AG09319 (cell line): ENCODE data around the gene PIWIL4.

Experiments
- DNase-seq: peaks from one replicate; pipeline ENCODE4 v3.0.0-alpha.2; 2010; ENCODE audit warnings: low read depth; ENCODE audit errors: extremely low read depth
- CTCF ChIP-seq: IDR thresholded peaks from 2 replicates; pipeline ENCODE4 v1.5.1; 2011; ENCODE audit warnings: low read depth, mild to moderate bottlenecking, inconsistent platforms, low read length, moderate library complexity

PIWIL4 gene

GRCh38 chr11:94567181-94567670 lies at the start of gene PIWIL4:
PIWIL4 (plus strand) TSS chr11:94567368; CDS start chr11:94567519, 151 bp downstream.
- no peak for TF ChIP-seq CTCF
- no peak for DNase-seq

GRCh38 chr11:94518300-94518699 lies 48.9 kb upstream of the PIWIL4 start:
- no peak for DNase-seq

GRCh38 chr11:94519478-94520084 lies 47.6 kb upstream of the PIWIL4 start:
- DNase-seq = no peak
- TF ChIP-seq CTCF = peak; percentile 61

More at GRCh38 chr11:94518300-94518699, 48.9 kb upstream of the PIWIL4 start:
- no peak for TF ChIP-seq CTCF

GRCh38 chr11:94521684-94522083 lies 45.5 kb upstream of the PIWIL4 start:
- TF ChIP-seq CTCF = peak; percentile 23
- DNase-seq = no peak

- no peak for DNase-seq
- no peak for TF ChIP-seq CTCF
Measured at GRCh38 chr11:94524341-94524740, 42.8 kb upstream of the PIWIL4 start.

GRCh38 chr11:94525546-94526324 lies 41.4 kb upstream of the PIWIL4 start:
- no peak for DNase-seq
- no peak for TF ChIP-seq CTCF

GRCh38 chr11:94526645-94527438 lies 40.3 kb upstream of the PIWIL4 start:
- no peak for DNase-seq
- no peak for TF ChIP-seq CTCF
